GM19351 (cell line): Measurements from ENCODE around the gene MRGPRX3.
"Not testable (repeated sequence)": the region's sequence is repeated elsewhere in the genome, so short reads cannot be mapped to it uniquely, and the experiment has no call there.

Experiments
- ATAC-seq: cut with Tn5 transposase; IDR thresholded peaks from one replicate; pipeline ENCODE4 v1.9.1; 2021; ENCODE audit warnings: mild to moderate bottlenecking, moderate library complexity; ENCODE audit not compliant: unreplicated experiment

The MRGPRX3 gene

DNA sequence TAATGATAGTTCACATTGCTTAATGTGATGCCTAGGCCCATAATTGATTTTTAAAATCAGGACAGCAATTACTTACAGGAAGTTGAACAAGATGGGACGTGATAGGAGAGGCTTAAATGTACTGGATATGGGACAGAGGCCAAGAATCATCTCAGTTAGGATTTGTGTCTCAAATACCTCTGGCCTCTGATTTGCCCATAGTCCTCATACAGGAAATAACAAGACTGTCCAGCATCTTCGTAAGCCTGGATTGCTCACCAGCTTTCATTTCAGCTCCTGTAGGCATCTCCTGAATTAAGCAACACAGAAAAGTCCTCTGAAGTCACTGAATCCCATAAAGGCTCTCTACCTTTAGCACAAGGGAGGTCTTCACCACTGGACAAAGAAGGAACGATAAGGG lies at the start of gene MRGPRX3:
Gene MRGPRX3 (plus strand): TSS at position 231 of the 400 bp plus-strand sequence. CDS start 4,632 bp downstream, outside the sequence.
- ATAC-seq = no peak

DNA sequence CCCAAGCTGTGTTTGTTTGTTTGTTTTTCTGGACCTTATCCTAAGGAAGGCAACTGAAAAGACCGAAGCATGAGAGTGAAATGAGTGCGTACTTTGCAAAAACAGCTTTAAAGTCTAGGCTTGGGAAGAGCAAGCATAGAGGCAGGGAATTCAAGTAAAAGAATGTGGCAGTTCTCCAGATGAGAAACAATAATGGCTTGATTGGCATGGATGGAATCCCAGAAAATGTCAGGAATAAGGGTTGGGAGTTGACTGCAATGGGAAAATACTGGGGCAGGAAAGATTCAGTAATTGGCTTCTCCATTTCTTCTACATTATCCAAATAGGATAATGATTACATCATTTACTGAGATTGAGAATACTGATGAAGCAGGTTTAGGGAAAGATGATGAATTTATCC lies 44.0 kb upstream of the MRGPRX3 start:
- ATAC-seq = no peak

DNA sequence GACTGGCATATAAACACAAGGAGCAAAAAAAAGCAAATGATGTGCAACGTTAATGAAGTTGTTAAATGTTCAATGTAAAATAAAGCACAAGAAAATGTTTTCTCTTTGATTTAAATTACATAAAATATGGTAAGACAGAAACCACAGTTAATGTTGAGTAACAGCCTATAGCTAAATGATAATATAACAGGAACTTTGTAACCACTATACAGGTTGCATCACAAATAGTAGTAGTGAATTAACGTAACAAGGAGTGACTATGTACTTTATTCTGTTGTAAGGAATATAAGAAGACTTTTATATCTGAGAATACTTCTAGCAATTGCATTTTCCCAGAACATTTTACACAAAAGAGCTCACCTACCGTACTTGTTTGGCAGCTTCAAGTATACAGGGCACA lies 43.4 kb upstream of the MRGPRX3 start:
- ATAC-seq = no peak

DNA sequence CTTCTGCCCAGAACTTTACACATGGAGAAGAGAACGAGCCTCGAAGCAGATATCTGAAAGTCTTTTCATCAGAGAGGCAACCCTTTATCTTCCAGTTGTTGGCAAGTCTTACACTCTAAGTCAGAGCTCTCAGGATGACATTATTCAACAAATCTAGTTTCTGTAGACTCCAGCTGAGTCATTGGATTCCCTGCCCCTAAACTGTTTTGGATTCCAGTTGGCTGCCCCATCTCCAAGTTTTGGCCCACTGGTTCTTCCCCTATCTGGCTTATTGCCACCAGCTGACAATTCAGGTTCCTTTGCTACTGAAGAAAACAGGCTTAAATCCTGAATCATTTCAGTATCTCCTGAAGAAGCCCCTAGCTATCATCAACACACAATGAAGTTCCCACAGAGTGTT lies 40.6 kb upstream of the MRGPRX3 start:
- no peak for ATAC-seq

DNA sequence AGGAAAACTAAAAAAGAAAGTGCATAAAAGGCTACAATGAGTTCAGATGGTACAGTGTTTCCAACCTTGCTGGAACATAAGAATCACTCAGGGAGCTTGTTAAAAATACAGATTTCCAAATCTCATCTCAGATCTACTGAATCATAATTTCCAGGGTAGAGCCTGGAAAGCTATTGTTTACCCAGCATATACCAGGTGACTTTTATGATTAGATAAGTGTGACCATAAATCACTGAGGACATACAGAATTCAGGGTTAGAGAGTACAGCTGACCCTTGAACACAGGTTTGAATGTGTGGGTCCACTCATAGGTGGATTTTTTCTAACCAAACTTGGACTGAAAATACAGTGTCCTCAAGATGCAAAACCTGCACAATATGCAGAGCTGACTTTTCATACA lies 38.4 kb upstream of the MRGPRX3 start:
- no peak for ATAC-seq

DNA sequence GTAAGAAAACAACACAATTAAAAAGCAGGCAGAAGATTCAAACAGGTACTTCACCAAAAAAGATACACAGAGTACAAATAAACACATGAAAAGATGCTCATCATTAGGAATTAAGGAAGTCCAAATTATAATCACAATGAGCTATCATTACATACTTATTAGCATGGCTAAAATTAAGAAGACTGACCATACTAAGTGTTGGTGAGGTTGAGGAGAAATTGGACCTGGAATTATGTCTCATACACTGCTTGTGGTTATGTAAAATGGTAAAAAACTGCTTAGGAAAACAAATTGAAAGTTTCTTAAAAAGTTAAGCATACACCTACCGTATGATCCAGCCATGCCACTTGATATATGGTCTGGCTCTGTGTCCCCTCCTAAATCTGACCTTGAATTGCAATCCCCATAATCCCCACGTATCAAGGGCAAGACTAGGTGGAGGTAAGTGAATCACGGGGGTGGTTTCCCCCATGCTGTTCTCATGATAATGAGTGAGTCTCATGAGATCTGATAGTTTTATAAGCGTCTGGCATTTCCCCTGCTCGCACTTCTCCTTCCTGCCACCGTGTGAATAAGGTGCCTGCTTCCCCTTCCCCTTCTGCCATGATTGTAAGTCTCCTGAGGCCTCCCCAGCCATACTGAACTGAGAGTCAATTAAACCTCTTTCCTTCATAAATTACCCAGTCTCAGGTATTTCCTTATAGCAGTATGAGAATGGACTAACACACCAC lies 31.3 kb upstream of the MRGPRX3 start:
- no peak for ATAC-seq

DNA sequence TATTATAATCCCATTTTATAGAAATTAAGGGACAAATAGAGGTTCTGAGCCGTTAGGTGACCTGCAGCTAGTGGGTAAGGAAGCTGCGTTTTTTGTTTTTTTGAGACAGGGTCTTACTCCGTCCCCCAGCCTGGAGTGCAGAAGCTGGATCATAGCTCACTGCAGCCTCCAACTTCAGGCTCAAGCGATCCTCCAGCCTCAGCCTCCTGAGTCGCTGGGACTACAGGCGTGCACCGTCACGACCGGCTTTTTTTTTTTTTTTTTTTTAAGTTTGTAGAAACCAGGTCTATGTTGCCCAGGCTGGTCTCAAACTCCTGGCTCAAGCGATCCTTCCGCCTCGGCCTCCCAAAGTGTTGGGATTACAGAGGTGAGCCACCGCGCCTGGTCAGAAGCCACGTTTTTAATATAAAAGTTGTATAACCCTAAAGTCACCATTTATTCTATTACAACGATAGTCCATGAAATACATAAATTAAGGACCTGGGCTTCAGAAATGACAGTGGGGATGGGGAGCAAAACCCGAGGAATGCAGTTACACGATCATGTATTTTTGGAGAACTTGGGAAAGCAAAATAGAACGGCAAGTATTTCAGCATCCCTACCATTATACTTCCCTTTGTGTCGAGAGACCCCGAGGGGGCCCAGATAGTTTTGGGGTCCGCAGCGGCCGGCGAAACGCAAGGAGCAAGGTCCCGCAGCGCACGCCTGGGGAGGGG lies 27.1 kb upstream of the MRGPRX3 start:
- no peak for ATAC-seq

DNA sequence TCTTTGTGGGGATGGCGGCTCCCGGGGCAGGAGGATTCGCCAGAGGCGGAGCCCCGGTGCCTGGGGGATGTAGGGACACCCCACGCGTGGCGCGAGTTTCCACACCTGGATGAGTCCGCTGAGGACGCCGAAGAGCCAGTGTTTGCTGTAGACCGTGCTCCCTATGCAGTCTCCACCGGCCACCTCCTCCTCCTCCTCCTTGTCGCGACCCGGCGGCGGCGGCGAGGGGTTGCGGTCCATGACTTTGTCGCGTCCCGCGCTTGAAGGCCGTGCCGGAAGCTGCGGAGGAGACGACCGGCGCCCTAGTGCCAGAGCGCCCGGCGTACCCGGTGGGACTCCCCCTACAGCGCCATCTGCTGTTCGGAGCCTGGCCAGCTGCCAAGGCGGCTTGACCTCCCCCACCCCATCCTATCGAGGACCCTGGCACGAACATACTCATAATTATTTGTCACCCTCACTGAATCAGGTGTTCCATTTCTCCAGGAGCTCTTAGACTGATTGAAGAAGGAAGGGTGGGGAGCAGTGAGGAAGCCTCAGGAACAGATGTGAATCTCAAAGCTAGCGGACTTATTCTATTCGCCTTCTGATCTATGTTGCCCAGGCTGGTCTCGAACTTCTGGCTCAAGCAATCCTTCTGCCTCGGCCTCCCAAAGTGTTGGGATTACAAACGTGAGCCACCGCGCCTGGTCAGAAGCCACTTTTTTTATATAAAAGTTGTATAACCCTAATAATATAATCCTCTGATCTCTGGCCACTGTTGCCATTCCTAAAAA lies 26.4 kb upstream of the MRGPRX3 start, which contains the start of gene SAAL1:
Gene SAAL1 (minus strand): TSS at position 281 of the 773 bp plus-strand sequence. CDS start 41 bp downstream, at position 240.
- ATAC-seq = peak; percentile 97

DNA sequence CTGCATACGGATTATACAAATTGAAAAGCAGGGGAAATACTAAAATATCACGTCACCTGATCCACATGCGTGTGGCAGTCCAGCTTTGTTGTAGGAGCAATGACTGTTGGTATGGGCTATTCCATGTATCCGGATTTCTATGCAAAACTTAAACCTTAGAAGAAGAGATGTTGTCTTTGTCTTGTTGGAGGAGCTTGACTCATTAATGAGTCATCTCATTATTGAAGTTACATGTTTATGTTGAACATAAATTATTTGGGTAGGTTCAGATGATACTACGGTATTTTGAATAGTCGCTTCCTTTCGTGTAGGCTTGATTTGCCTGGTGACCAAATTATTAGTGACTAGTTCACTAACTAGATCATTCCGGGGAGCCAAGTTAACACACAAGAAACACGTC lies 25.7 kb upstream of the MRGPRX3 start:
- ATAC-seq = no peak

DNA sequence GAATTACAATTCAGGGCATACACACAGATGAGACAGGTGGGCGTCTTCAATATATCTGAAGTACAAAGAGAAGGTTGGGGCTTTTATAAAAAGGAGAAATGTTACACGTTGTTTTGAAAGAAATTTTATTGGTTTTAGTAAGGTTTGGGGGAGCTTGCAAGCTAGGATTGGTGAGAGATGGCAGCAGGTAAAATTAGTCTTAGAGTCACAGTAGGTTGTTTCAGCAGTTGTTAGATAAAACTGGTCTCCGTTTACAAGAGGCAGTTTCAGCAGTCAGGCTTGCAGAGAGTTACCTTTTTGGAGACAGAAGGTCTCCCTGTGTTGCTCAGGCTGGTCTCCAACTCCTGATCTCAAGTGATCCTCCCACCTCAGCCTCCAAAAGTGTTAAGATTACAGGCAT lies 24.1 kb upstream of the MRGPRX3 start:
- no peak for ATAC-seq

DNA sequence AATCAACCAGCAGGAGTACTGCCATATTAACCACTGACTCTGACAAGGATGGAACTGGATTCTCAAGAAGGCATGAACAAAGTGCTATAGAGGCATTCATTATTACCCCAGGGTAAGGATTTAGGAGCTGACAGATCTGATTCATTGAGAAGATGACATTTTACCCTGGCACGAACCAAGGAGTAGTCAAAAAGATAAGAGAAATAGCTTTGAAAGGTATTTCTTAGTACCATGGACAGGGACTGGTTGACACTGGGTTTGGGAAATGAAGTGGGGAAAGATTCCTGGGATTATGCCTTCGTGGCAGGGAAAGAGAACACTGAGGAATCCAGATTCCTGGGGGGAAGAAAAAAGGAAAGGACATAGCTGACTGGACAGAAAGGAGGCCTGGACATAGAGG lies 21.4 kb upstream of the MRGPRX3 start:
- no peak for ATAC-seq

DNA sequence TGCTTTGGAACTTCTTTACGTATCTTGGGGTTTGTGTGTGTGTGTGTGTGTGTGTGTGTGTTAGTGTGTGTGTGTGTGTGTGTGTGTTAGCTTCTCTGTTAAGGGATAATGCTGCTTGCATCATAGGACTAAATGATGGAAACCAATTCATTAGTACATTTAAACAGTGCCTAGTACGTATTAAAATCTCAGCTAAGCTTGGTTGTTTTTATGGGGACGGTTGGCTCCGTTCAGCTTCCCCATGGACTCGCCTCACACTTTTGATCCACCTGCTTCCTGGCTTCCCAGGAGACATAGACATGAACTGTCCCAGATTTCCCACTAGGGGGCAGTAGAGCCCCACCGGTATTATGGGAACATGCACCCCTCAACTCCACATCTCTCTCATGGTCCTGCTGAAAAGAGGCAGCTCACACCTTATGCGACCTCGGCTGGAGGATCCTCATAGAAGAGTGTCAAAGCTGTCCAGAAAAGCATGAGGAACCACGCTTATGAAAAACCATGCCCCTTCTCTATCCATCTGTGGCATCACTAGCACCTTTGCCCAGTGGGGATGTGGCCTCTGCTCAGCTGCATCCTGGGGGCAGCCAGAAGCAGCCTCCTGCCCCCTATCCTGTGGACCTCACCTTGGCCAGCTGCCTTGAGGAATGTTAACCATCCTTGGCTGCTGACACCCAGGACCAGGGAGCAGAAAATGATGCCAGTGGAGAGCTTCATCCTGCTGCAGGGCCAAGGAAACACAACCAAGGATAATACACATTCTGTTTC lies 16.8 kb upstream of the MRGPRX3 start:
- ATAC-seq = peak; percentile 92

DNA sequence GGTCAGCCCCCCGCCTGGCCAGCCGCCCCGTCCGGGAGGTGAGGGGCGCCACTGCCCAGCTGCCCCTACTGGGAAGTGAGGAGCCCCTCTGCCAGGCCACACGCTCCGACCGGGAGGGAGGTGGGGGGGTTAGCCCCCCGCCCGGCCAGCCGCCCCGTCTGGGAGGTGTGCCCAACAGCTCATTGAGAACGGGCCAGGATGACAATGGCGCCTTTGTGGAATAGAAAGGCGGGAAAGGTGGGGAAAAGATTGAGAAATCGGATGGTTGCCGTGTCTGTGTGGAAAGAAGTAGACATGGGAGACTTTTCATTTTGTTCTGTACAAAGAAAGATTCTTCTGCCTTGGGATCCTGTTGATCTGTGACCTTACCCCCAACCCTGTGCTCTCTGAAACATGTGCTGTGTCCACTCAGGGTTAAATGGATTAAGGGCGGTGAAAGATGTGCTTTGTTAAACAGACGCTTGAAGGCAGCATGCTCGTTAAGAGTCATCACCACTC lies 11.0 kb upstream of the MRGPRX3 start:
- ATAC-seq = not testable (repeated sequence)

DNA sequence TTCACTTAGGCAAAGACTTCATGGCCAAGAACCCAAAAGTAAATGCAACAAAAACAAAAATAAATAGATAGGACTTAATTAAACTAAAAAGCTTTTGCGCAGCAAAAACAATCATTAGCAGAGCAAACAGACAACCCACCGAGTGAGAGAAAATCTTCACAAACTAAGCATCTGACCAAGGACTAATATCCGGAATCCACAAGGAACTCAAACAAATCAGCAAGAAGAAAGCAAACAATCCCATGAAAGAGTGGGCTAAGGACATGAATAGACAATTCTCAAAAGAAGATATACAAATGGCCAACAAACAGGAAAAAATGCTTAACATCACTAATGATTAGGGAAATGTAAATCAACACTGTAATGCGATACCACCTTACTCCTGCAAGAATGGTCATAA lies 1.3 kb upstream of the MRGPRX3 start:
- ATAC-seq = not testable (repeated sequence)

DNA sequence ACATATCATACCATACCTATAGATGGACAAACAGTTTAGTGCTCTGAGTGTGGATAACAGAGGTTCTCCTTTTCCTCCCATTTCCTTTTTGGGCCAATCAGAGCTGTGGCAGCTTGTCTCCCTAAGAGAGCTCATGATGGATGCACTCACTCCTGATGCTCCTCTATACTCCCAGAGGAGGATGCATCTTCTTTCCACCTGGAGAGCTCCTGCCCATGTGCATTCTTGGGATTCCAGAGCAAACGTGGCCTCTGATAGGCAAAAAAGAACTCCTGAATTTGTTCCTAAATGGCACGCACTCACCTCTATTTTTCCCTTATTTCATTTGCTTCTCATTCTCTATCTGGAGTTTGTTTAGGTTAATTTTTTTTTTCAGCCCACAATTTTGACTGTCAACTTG lies 2.9 kb downstream of the MRGPRX3 start:
- no peak for ATAC-seq

DNA sequence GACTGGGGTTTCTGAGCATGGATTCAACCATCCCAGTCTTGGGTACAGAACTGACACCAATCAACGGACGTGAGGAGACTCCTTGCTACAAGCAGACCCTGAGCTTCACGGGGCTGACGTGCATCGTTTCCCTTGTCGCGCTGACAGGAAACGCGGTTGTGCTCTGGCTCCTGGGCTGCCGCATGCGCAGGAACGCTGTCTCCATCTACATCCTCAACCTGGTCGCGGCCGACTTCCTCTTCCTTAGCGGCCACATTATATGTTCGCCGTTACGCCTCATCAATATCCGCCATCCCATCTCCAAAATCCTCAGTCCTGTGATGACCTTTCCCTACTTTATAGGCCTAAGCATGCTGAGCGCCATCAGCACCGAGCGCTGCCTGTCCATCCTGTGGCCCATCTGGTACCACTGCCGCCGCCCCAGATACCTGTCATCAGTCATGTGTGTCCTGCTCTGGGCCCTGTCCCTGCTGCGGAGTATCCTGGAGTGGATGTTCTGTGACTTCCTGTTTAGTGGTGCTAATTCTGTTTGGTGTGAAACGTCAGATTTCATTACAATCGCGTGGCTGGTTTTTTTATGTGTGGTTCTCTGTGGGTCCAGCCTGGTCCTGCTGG lies 4.9 kb downstream of the MRGPRX3 start:
- no peak for ATAC-seq

DNA sequence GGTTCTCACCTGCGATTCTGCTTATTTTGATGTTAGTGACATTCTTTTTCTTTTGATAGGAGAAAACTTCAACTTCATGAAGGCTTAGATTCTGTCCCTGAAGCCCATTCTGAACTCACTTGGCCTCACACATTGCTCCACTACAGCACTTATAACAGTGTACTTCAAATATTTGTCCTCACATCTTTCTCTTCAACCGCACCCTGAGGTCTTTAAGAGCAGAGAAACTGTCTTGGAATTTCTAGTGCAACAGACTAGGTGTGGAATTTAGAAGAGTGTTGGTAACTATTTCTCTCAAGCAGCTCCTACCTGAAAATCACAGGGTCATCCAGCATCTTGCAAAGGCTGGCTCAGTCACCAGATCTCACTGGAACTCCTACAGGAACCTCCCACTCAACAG lies 7.8 kb downstream of the MRGPRX3 start:
- no peak for ATAC-seq

DNA sequence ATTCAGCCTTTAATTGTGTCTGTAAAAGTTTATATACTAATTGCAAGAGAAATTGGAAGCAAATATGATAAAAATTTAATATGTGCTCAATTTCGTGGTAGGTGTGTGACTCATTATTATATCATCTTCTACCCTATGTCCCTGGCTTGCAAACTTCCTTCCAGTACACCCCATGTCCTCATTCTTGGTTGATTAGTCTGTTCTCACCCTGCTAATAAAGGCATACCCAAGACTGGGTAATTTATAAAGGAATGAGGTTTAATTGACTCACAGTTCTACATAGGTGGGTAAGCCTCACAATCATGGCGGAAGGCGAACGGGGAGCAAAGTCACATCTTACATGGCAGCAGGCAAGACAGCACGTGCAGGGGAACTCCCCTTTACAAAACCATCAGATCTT lies 11.9 kb downstream of the MRGPRX3 start:
- ATAC-seq = no peak

DNA sequence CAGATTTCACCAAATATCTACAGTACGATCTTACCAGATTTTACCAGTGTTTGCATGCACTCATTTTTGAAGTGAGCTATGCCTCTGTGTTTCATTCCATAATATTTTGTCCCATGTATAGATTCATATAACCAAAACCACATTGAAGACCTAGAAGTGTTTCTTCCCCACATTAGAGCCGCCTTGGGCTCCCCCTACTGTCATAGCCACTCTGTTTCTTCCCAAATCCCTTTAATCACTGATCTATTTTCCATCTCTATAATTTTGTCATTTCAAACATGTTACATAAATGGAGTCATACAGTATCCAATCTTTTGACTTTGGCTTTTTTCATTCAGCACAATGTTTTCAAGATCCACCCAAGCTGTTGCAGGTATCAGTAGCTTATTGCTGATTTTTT lies 12.7 kb downstream of the MRGPRX3 start:
- ATAC-seq = no peak

DNA sequence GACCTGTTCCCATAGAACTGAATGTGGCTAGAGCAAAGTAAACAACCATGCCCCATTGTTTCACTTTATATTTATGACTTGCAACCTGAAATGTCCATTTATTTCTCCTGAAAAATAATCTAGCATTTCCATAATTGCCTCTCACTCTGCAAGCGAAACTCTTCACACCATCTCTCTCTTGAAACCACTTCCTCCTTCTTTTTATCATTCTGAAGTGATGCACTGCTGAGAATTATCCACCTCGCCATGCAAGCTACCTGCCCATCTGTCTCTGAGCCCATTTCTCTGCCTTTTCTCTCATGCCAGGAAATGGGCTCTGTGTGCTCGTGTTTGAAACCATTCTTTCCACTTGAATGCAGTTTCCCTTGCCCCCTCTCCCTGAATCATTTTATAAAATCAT lies 13.5 kb downstream of the MRGPRX3 start:
- no peak for ATAC-seq
